GM12864 (cell line): ENCODE results near the gene TRHDE.

Experiments used
- DNase-seq: peaks from one replicate; pipeline ENCODE4 v3.0.0-alpha.2; 2011; ENCODE audit warnings: low read depth
- H3K4me3 ChIP-seq: 2 replicates; pipeline ENCODE4 v1.5.1; 2011; ENCODE audit warnings: mild to moderate bottlenecking, low read depth, low read length, control low read depth
- TF ChIP-seq, protein P1 (sequence below): IDR thresholded peaks from 2 replicates; pipeline ENCODE4 v1.5.1; 2011; ENCODE audit warnings: low read depth, mild to moderate bottlenecking, moderate library complexity, low read length, control low read depth, inconsistent platforms; ENCODE audit errors: missing control alignments

TRHDE gene

DNA sequence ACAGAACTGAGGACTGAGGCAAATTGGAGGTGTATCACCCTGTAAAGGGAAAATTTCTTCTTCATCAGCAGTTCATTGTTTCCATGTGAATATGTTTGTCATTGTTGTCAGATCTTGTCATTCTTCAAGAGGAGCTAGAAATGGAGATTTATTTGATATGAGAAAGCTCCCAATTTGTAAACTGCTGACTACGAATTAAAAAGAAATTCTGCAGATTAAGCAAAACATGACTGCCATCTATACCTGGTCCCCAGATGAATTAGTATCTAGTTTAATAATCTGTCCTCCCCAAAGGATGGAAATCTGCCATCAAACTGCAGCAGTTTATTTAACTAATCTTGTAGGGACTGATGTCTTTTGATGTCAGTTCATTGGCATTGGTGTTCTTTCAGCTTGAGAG, 162.8 kb downstream of the TRHDE start:
- no peak for DNase-seq
- no peak overlapping the region for H3K4me3 ChIP-seq
- TF ChIP-seq, protein P1, sequence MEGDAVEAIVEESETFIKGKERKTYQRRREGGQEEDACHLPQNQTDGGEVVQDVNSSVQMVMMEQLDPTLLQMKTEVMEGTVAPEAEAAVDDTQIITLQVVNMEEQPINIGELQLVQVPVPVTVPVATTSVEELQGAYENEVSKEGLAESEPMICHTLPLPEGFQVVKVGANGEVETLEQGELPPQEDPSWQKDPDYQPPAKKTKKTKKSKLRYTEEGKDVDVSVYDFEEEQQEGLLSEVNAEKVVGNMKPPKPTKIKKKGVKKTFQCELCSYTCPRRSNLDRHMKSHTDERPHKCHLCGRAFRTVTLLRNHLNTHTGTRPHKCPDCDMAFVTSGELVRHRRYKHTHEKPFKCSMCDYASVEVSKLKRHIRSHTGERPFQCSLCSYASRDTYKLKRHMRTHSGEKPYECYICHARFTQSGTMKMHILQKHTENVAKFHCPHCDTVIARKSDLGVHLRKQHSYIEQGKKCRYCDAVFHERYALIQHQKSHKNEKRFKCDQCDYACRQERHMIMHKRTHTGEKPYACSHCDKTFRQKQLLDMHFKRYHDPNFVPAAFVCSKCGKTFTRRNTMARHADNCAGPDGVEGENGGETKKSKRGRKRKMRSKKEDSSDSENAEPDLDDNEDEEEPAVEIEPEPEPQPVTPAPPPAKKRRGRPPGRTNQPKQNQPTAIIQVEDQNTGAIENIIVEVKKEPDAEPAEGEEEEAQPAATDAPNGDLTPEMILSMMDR, result no peak

- DNase-seq, result no peak
- no peak overlapping the region for H3K4me3 ChIP-seq
- TF ChIP-seq, protein P1, result no peak
Observed at GRCh38 chr12:72442217-72442616, 170.0 kb downstream of the TRHDE start.

- TF ChIP-seq, protein P1, result no peak
- DNase-seq, result no peak
- no peak overlapping the region for H3K4me3 ChIP-seq
Observed at GRCh38 chr12:72444125-72444524, 172.0 kb downstream of the TRHDE start.

DNA sequence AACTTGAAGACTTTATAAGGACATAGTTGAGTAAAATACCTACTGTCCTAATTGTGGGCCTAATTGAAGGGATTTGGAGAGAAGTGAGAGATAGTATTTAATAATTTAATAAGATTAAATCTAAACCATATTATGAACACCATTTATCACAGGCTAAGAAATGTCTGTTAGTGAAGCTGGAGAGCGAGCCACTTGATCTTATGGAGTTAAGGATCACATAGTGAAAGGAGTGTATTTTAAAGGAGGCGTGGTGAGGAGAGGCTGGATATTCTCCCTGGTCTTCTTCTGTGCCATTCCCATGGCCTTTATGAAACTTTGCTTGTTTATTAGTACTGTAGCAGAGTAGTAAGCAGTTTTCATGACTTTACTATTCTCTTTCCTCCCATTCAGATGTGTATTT, 172.4 kb downstream of the TRHDE start:
- H3K4me3 ChIP-seq, result no peak overlapping the region
- TF ChIP-seq, protein P1, result no peak
- no peak for DNase-seq

DNA sequence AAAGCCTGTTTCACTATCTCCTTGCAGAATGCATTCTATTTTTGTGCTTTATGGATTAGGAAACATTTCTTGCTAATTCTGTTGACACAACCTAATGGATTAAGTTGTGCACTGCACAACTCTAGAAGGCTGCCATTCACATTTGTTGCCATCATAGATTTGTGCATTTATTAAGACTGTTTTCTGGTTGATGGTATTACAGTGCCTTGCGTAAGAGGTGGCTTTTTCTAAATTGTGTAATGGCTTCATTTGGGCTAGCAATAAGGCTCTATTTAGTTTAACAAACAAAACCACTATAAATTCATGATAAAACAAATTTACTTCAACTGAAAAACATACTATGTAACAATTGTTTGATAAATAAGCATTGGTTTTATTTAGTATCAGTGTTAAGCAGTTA, 175.9 kb downstream of the TRHDE start:
- H3K4me3 ChIP-seq, result no peak overlapping the region
- TF ChIP-seq, protein P1, result no peak
- DNase-seq, result no peak

DNA sequence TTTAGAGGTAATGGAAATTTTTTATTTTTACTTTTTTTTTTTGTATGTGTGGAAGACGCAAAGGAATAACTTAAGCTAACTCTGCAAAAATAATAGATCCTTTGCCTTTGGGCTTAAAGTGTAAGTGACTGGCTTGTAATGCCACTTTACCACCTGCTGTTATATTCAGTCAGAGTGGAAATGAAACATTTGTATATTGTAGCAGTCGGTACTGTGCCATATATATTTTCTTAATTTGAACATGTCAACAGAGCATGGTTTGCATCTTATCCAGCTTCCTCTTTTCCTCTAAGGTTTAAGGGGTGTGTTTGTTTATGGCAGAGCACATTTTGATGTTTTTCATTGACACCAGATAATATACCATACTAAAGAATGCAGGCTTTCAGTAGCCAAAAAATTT, 176.6 kb downstream of the TRHDE start:
- TF ChIP-seq, protein P1, result no peak
- H3K4me3 ChIP-seq, result no peak overlapping the region
- no peak for DNase-seq

GRCh38 chr12:72453066-72453465, 180.9 kb downstream of the TRHDE start:
- H3K4me3 ChIP-seq, result no peak overlapping the region
- TF ChIP-seq, protein P1, result no peak
- DNase-seq, result no peak
